Measurements from ENCODE around the gene PLP1.

DNA sequence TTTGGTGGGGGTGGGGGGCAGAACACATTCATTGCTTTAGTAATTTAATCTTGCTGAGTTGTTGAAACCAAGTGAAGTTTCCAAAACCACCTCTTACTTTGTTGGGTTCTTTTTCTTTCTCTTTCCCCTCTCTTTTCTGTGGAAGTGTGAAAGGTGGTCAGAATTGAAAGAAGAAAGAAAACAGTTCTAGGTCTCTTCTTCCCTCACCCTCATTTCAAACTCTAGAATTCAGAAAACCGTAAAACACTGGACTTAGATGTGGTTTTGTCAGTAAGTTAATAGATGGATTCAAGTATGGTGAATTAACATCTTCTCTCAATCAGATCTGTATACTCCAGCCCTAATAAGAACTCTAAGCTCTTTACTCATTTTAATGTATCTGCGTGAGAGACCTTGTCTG, 23.7 kb downstream of the PLP1 start:
- TF ChIP-seq, protein P1, sequence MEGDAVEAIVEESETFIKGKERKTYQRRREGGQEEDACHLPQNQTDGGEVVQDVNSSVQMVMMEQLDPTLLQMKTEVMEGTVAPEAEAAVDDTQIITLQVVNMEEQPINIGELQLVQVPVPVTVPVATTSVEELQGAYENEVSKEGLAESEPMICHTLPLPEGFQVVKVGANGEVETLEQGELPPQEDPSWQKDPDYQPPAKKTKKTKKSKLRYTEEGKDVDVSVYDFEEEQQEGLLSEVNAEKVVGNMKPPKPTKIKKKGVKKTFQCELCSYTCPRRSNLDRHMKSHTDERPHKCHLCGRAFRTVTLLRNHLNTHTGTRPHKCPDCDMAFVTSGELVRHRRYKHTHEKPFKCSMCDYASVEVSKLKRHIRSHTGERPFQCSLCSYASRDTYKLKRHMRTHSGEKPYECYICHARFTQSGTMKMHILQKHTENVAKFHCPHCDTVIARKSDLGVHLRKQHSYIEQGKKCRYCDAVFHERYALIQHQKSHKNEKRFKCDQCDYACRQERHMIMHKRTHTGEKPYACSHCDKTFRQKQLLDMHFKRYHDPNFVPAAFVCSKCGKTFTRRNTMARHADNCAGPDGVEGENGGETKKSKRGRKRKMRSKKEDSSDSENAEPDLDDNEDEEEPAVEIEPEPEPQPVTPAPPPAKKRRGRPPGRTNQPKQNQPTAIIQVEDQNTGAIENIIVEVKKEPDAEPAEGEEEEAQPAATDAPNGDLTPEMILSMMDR (IDR thresholded peaks at IDR 0.05), result no peak
- no peak for TF ChIP-seq POLR2A (IDR thresholded peaks at IDR 0.05)
